Ishikawa (cell line): ENCODE results near the gene MYH10.

ENCODE experiments used
- CEBPB ChIP-seq: IDR thresholded peaks from 2 replicates; pipeline ENCODE4 v1.6.1; 2012
- CREB1 ChIP-seq: IDR thresholded peaks from 2 replicates; pipeline ENCODE4 v1.6.1; 2012; ENCODE audit warnings: low read depth
- EGR1 ChIP-seq: IDR thresholded peaks from 2 replicates; pipeline ENCODE4 v1.6.1; 2012
- EP300 ChIP-seq: IDR thresholded peaks from 2 replicates; pipeline ENCODE4 v1.6.1; 2012; ENCODE audit warnings: borderline replicate concordance
- FOXM1 ChIP-seq: IDR thresholded peaks from 2 replicates; pipeline ENCODE4 v1.6.1; 2012; ENCODE audit warnings: low read depth, borderline replicate concordance
- NFIC ChIP-seq: IDR thresholded peaks from 2 replicates; pipeline ENCODE4 v1.6.1; 2012
- RAD21 ChIP-seq: IDR thresholded peaks from 2 replicates; pipeline ENCODE4 v1.6.1; 2012; ENCODE audit warnings: low read depth
- TAF1 ChIP-seq: IDR thresholded peaks from 2 replicates; pipeline ENCODE4 v1.6.1; 2012; ENCODE audit warnings: low read depth, mild to moderate bottlenecking
- TCF12 ChIP-seq: IDR thresholded peaks from 2 replicates; pipeline ENCODE4 v1.6.1; 2012; ENCODE audit warnings: low read depth
- TEAD4 ChIP-seq: IDR thresholded peaks from 2 replicates; pipeline ENCODE4 v1.6.1; 2012
- YY1 ChIP-seq: IDR thresholded peaks from 2 replicates; pipeline ENCODE4 v1.6.1; 2012; ENCODE audit warnings: low read depth
- ZBTB7A ChIP-seq: IDR thresholded peaks from 2 replicates; pipeline ENCODE4 v1.6.1; 2012; ENCODE audit warnings: low read depth
- TF ChIP-seq, protein P1 (sequence below): IDR thresholded peaks from 2 replicates; pipeline ENCODE4 v1.6.1; 2012
- TF ChIP-seq, protein P2 (sequence below): IDR thresholded peaks from 2 replicates; pipeline ENCODE4 v1.6.1; 2012; ENCODE audit warnings: low read depth, mild to moderate bottlenecking
- TF ChIP-seq, protein P3 (sequence below): IDR thresholded peaks from 2 replicates; pipeline ENCODE4 v1.6.1; 2012

Gene MYH10

DNA sequence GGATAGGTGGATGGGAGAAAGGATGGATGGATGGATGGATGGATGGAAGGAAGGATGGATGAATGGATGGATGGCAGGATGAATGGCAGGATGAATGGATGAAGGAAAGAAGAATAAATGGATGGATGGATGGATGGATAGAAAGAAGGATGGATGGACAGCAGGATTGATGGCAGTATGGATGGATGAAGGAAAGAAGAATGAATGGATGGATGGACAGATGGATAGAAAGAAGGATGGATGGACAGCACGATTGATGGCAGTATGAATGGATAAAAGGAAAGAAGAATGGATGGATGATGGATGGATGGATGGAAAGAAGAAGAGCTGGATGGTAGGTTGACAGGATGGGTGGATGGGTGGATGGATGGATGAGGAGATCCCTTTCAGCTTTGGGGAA is 9.2 kb upstream of the MYH10 start:
- no peak for TF ChIP-seq TAF1
- TF ChIP-seq NFIC, result no peak
- no peak for TF ChIP-seq YY1
- TF ChIP-seq ZBTB7A, result no peak
- TF ChIP-seq, protein P1, sequence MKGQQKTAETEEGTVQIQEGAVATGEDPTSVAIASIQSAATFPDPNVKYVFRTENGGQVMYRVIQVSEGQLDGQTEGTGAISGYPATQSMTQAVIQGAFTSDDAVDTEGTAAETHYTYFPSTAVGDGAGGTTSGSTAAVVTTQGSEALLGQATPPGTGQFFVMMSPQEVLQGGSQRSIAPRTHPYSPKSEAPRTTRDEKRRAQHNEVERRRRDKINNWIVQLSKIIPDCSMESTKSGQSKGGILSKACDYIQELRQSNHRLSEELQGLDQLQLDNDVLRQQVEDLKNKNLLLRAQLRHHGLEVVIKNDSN, result no peak
- no peak for TF ChIP-seq CREB1
- no peak for TF ChIP-seq CEBPB
- TF ChIP-seq, protein P2, sequence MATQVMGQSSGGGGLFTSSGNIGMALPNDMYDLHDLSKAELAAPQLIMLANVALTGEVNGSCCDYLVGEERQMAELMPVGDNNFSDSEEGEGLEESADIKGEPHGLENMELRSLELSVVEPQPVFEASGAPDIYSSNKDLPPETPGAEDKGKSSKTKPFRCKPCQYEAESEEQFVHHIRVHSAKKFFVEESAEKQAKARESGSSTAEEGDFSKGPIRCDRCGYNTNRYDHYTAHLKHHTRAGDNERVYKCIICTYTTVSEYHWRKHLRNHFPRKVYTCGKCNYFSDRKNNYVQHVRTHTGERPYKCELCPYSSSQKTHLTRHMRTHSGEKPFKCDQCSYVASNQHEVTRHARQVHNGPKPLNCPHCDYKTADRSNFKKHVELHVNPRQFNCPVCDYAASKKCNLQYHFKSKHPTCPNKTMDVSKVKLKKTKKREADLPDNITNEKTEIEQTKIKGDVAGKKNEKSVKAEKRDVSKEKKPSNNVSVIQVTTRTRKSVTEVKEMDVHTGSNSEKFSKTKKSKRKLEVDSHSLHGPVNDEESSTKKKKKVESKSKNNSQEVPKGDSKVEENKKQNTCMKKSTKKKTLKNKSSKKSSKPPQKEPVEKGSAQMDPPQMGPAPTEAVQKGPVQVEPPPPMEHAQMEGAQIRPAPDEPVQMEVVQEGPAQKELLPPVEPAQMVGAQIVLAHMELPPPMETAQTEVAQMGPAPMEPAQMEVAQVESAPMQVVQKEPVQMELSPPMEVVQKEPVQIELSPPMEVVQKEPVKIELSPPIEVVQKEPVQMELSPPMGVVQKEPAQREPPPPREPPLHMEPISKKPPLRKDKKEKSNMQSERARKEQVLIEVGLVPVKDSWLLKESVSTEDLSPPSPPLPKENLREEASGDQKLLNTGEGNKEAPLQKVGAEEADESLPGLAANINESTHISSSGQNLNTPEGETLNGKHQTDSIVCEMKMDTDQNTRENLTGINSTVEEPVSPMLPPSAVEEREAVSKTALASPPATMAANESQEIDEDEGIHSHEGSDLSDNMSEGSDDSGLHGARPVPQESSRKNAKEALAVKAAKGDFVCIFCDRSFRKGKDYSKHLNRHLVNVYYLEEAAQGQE, result no peak
- TF ChIP-seq EGR1, result no peak
- TF ChIP-seq FOXM1, result no peak
- TF ChIP-seq EP300, result no peak
- TF ChIP-seq RAD21, result no peak
- TF ChIP-seq, protein P3, sequence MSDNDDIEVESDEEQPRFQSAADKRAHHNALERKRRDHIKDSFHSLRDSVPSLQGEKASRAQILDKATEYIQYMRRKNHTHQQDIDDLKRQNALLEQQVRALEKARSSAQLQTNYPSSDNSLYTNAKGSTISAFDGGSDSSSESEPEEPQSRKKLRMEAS, result no peak
- no peak for TF ChIP-seq TEAD4
- TF ChIP-seq TCF12, result no peak

DNA sequence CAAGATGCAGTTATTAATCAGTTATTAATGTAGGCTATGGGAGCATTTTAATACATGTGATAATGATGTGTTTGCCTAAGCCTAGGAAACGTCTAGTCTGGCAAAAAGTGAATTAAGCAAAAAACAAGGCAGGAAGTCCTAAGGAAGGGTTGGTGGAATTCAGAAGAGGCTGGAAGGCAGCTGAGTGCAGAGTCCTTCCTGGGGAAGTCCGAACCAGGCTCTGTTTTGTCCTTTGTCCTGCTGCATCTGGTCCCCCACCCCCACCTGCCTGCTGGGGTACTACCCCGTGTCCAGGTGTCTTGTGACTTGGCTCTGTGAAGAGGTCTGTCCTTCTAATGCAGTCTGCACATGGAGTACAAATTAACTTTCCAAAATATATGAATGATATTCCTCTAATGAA is 1.5 kb upstream of the MYH10 start:
- no peak for TF ChIP-seq EP300
- no peak for TF ChIP-seq TEAD4
- TF ChIP-seq, protein P2, result no peak
- TF ChIP-seq YY1, result no peak
- TF ChIP-seq CREB1, result no peak
- TF ChIP-seq, protein P3, result no peak
- TF ChIP-seq, protein P1, result no peak
- TF ChIP-seq RAD21, result no peak
- no peak for TF ChIP-seq ZBTB7A
- no peak for TF ChIP-seq NFIC
- TF ChIP-seq EGR1, result no peak
- TF ChIP-seq TCF12, result no peak
- no peak for TF ChIP-seq FOXM1
- TF ChIP-seq CEBPB, result no peak
- TF ChIP-seq TAF1, result no peak

DNA sequence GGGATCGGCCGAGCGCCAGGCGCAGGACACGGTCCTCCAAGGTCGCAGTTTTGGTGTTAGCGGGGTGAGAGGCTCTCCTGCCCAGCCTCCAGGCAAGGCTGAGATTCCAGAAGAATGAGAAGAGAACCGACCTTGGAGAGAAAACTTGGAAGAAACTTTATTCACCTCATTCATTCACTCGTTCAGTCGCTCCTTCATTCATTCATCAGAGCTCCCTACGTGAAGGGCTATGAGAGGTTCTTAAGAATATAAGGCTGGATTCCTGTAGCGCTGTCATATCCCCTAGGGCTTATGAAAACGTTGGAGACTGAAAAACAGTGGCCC is 991 bp upstream of the MYH10 start:
- TF ChIP-seq ZBTB7A (no peak), TCF12 (no peak; the same call in 1 of the 2 replicates), YY1 (no peak), RAD21 (no peak), TAF1 (no peak), FOXM1 (no peak), CEBPB (no peak), EP300 (no peak), NFIC (no peak), TEAD4 (no peak), EGR1 (no peak), CREB1 (no peak)
- TF ChIP-seq, protein P3, result no peak
- TF ChIP-seq, protein P2, result no peak
- TF ChIP-seq, protein P1, result no peak
